H54 (cell line): Measurements from ENCODE around the gene SLC19A1.

ENCODE experiments used
- DNase-seq: peaks from one replicate; pipeline ENCODE4 v3.0.0; 2011; ENCODE audit warnings: low spot score, mixed read lengths; ENCODE audit not compliant: insufficient read length
- FAIRE-seq: peaks from 3 replicates; lab custom pipeline; 2011; peaks lifted over from hg19 to GRCh38; lab: Jason Lieb, UNC
- POLR2A ChIP-seq: IDR thresholded peaks from 2 replicates; pipeline ENCODE4 v1.6.1; 2011; ENCODE audit warnings: low read depth, mild to moderate bottlenecking, low read length

SLC19A1 gene

DNA sequence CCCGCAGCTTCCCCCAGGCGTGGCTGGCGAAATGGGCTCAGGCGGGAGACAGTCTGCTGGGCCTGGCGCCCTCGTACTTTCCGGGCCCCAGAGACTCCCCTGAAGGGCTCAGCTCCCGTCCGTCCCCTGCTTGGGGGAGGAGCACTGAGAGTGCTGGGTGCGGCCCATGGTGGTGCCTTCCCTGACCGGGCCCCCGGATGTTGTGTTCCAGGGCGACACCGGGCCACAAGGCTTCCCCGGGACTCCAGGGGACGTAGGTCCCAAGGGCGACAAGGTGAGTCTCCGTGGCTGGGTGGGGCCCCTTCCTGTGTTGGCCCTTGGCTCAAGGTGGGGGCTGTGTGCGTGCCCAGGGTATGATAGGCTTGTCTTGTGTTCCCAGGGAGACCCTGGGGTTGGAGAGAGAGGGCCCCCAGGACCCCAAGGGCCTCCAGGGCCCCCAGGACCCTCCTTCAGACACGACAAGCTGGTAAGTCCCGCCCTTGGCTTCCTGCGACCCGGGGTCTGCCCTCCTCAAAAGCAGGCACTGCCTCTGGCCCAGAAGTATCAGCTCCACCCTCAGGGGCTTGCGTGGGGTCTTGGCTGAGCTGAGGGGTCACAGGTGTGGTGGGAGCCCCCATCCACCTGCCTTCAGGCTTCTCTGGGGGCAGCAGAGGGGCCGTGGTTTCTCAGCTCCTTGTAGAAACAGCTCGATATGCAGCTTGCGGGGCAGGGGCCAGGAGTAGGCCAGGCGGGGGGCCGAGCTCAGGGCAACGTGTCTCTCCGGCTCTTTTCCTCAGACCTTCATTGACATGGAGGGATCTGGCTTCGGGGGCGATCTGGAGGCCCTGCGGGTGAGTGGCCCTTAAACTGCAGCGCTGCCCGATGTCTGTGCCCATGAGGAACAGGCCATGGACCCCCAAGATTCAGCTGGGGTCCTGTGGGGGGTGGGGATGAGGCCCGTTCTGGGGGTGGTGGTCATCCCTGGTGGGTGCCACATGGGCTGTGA is 62.3 kb downstream of the SLC19A1 start:
- DNase-seq, result no peak
- no peak for TF ChIP-seq POLR2A
- no peak for FAIRE-seq

DNA sequence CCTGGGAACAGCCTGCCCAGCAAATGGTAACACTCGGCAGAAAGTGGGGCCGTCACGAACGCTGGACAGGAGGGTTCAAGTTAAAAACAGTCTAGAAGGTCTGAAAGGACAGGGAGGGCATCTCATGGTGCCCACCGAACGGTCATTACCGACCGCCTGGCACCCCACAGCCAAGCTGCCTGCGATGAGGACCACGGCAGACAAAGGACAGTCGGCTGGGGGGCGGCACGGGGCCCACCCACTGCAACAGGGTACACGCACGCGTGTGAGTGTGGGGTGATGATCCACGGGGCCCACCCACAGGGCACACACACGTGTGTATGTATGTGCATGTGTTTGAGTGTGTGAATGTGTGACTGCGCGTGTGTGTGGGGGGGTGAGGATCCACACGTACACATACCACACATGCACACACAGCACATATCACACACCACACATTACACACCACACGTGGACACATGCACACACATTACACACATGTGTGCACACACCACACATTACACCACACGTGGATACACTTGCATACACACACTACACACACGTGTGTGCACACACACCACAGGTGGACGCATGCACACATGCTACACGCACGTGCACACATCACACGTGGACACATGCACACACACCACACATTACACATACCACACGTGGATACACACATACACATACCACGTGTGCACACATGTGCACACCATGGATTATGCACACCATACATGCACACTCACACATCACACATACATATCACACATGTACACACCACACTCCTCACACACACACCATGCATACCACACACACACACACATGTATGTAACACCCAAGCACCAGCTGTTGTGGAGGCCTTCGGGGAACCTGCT is 63.2 kb downstream of the SLC19A1 start:
- TF ChIP-seq POLR2A, result no peak
- FAIRE-seq (no peak), DNase-seq (no peak)

DNA sequence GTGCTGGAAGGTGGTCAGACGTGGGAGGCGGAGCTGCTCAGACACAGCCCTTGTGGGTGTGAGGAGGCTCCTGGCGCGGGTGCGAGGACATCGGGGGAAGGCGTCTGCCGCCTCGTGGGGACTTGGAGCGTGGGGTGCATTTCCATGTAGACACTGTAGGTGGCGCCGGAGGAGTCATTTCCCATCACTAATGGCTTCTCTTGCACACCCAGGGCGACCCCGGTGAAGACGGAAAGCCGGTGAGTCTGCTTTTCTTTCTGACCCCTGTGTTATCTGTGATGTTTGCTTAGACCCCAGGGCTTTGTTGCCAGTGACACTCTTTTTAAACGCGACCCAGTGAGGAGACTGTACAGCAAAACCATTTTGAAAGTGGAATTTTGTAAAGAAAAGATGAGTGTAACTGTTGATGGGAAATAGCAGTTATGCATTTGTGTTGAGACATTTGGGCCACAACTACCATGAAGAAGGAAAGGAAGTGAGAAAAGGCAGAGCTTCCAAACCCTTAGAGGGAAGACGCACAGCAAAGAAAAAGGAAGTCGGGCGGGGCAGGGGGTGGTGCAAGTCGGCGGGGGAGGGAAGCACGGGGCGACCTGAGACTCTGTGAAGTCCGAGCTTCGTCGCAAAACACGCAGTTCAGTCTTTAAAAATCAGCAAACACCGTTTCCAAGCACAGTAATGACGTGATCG is 64.0 kb downstream of the SLC19A1 start:
- TF ChIP-seq POLR2A, result no peak
- DNase-seq, result no peak
- FAIRE-seq, result no peak

DNA sequence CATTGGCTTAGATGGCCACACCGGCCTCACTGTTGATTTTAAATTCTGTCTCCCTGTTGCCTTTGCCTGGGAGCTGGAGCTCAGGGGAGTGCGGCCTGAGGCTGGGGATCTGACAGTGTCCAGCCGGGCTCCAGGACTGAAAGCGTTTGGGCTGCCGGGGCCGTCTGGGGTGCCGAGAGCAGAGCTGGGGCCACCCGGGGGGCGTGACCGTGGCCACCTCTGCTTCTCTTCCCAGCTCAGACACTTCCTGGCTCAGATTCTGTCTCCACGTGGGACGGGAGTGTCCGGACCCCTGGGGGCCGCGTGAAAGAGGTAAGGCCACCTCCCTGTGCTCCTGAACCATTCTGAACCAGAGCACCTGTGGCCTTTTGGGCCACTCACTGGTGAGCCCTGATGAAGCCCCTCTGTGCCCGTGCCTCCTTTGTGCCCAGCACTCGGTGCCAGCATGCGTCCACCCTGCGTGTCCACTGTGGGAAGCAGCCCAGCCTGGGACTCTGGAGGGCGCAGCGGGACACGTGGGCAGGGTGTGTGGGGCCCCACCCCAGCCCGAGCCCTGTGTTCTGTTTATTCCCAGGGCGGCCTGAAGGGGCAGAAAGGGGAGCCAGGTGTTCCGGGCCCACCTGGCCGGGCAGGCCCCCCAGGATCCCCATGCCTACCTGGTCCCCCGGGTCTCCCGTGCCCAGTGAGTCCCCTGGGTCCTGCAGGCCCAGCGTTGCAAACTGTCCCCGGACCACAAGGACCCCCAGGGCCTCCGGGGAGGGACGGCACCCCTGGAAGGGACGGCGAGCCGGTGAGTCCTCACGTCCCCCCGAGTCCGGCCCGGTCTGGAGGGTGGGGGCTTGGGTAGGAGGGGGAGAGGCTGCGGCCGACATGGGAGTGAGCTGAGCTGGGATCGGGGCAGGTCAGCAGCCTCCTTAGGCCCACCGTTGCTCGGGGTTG is 64.8 kb downstream of the SLC19A1 start:
- FAIRE-seq, result no peak
- no peak for DNase-seq
- no peak for TF ChIP-seq POLR2A

DNA sequence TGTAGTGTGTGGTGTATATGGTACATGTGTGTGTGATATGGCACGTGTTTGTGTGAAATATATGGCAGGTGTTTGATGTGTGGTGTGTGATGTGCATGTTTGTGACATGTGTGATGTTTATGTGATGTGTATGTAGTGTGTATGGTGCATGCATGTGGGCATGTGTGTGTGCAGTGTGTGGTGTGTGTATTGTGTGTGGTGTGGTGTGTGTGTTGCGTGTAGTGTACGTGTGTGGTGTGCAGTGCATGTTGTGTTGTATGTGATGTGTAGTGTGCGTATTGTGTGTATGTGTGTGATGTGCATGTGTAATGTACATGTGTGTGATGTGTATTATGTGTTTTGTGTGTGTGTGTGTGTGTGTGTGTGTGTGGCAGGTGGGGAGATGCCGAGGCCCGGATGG is 65.7 kb downstream of the SLC19A1 start:
- FAIRE-seq (no peak), DNase-seq (no peak)
- TF ChIP-seq POLR2A, result no peak

- TF ChIP-seq POLR2A, result no peak
- DNase-seq, result no peak
- FAIRE-seq, result no peak
Measured at GRCh38 chr21:45475797-45476570, 66.3 kb downstream of the SLC19A1 start.

DNA sequence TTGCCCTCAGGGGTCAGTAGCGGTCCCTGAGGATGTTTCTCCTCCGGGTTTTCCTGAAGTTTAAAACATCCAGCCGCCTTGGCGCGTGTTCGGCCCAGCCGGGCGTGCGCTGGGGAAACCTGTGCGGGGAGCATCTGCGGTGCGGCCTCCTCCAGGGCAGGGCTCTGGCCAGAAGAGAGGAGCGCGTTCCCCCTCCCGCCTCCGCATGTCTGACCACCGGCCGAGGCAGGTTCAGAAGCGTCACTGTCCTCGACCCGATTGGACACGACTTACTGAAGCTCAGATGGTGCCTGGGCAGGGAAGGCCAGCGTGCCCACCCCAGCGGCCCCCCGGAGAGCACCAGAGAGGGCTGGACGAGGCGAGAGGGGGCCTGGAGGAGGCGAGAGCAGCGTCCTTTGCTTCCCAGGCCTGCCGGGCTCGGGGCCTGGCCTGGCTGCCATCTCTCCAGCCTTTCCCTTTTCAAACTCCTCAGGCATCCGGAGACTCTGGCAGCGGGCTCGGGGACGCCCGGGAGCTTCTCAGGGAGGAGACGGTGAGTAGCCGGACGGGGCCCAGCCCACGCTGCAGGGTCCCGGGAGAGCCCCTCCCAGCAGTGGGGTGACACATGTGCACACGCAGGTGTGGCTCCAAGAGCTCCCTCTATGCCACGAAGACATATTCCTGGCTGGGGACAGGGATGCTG is 67.1 kb downstream of the SLC19A1 start:
- TF ChIP-seq POLR2A, result no peak
- FAIRE-seq, result no peak
- DNase-seq, result no peak

DNA sequence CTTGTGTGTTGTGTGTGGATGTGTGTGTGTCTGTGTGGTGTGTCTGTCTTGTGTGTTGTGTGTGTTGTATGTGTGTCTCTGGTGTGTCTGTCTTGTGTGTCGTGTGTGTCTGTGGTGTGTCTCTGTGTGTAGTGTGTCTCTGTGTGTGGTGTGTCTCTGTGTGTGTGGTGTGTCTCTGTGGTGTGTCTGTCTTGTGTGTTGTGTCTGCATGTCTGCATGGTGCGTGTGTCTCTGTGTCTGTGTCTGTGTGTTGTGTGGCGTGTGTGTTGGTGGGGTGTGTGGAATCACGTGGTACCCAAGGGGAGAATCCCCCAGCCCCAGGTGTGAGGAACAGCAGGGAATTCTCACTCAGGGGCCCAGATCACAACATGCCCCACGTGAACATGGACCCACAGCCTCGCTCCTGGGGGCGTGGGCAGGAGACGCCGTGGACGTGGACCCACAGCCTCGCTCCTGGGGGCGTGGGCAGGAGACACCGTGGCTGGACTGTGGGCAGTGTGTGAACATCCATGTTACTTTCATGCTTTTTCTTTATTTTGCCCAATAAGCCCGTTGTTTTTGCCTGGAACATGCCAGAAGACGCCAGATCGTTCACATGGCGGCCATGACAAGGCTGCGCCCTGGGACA is 67.8 kb downstream of the SLC19A1 start:
- FAIRE-seq (no peak), DNase-seq (no peak)
- no peak for TF ChIP-seq POLR2A

DNA sequence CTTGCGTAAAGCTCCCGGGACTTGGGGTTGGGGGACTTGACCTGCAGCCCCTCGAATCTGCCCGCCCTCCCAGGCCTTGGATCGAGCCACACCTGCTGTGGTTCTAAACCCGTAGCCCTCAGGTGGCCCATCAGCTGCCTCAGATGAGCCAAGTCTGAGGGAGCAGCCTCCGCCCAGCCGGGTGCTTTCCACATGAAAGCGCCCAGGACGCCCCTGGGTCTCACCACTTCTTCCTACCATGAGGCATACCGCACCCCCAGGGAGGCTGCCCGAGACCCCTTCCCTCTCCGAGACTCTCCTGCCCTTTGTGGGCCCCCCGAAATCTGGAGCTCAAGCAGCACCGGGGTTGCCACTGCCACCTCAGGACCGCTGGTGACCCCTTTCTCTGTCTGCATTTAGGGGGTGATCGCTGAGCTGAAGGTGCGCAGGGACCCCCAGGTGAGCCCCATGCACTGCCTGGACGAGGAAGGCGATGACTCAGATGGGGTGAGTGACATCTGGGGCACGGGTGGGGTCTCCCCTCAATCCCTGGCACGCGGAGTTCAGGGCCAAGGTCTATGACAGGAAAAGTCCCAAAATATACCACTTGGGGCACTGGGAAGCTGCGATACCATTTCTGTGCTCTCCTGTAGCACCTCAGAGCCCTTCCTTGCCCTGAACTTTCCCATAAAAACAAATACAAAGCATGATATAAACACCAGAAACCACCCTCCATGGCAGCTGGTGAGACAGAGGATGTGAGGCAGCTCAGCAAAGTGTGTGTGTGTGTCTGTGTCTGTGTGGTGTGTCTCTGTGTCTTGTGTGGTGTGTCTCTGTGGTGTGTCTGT is 68.5 kb downstream of the SLC19A1 start:
- TF ChIP-seq POLR2A, result no peak
- FAIRE-seq, result no peak
- no peak for DNase-seq
